Left lung (tissue), 10 donors: Measurements from ENCODE around the gene PWWP2A. TPM values are rescaled to one million over a fixed set of nuclear protein-coding genes. Genes with fewer than 3 reads are reported as not detected.

Source experiments
- ATAC-seq: fragments of 200-7000 bp; cut with Tn5 transposase; one replicate; pipeline ENCODE4 v1.9.1; 2020; ENCODE audit warnings: moderate library complexity
- DNase-seq, 4 donors: peaks; one replicate each; pipeline ENCODE4 v3.0.0-alpha.2; 2013 to 2020
- H3K27ac ChIP-seq, 2 donors: fragments of 200-600 bp; sonication (generic) in 1 of 2; one replicate each; pipeline versions ENCODE4 v1.5.0 to v1.8.0; 2020 to 2021
- H3K27me3 ChIP-seq, 2 donors: fragments of 200-600 bp; sonication (generic) in 1 of 2; one replicate each; pipeline versions ENCODE4 v1.5.0 to v1.8.0; 2020 to 2021
- H3K36me3 ChIP-seq, 2 donors: fragments of 200-600 bp; sonication (generic) in 1 of 2; one replicate each; pipeline versions ENCODE4 v1.5.0 to v1.8.0; 2020 to 2021
- H3K4me1 ChIP-seq, 2 donors: fragments of 200-600 bp; one replicate each; pipeline ENCODE4 v1.8.0; 2021
- H3K4me3 ChIP-seq, 2 donors: fragments of 200-600 bp; sonication (generic) in 1 of 2; one replicate each; pipeline versions ENCODE4 v1.5.0 to v1.8.0; 2020 to 2021; ENCODE audit warnings: mild to moderate bottlenecking in 1 of 2
- H3K9me3 ChIP-seq, 2 donors: fragments of 200-600 bp; sonication (generic) in 1 of 2; one replicate each; pipeline versions ENCODE4 v1.5.0 to v1.8.0; 2020 to 2021
- CTCF ChIP-seq, 2 donors: fragments of 200-600 bp; sonication (generic) in 1 of 2; IDR thresholded peaks; one replicate each; pipeline versions ENCODE4 v1.5.0 to v1.8.0; 2021; ENCODE audit warnings: antibody characterized with exemption in 2 of 2
- intact Hi-C, 2 donors: fragments of 100-400 bp; cut with DNase I; formaldehyde crosslinking; loops; one replicate each; pipeline versions ENCODE4 v1.11.2 to v1.14.2; 2022
- polyA plus RNA-seq, 6 donors: library from polyadenylated mRNA; unstranded; fragments of 120-200 nt; gene quantifications; one replicate each; pipeline ENCODE4 v1.2.1, GENCODE V29; 2013; ENCODE audit not compliant: insufficient read length in 6 of 6
- total RNA-seq, 2 donors: library from RNA; stranded (reverse); fragmentation: NEBNext Ultra II Directional; extraction: Animal tissue kit (Norgen Biotek cat#: 25700); gene quantifications; one replicate each; pipeline ENCODE4 v1.2.1, GENCODE V29; 2021
- donor health status: DM: no; HTN: yes; CAD: no.
- donor health status: DM: no; HTN: no; CAD: no.

Gene PWWP2A
- total and polyA plus RNA-seq, 8 donors, result 24.6 to 37.2 (median 34.7) TPM

GRCh38 chr5:160133071-160133917 lies 14.0 kb upstream of the PWWP2A start:
- Histone ChIP-seq H3K4me3 (no peak overlapping the region), H3K4me1 (no peaks in the 10 kb centered on the region), H3K27me3 (no peaks in the 10 kb centered on the region), H3K27ac (no peak overlapping the region), H3K9me3 (no peaks in the 10 kb centered on the region), H3K36me3 (no peaks in the 10 kb centered on the region)
- intact Hi-C loops, result no loop called here
- no peak for TF ChIP-seq CTCF (IDR thresholded peaks at IDR 0.05)
- ATAC-seq (peak; percentile 94), DNase-seq (peak in 3 of 4 donors; percentile 41 to 71 (median 61))

- H3K36me3 ChIP-seq, result no peaks in the 10 kb centered on the region
- no peaks in the 10 kb centered on the region for H3K27me3 ChIP-seq
- no peak for TF ChIP-seq CTCF (IDR thresholded peaks at IDR 0.05)
- no peak for DNase-seq
- no peak for ATAC-seq
- no peaks in the 10 kb centered on the region for H3K9me3 ChIP-seq
- H3K4me3 ChIP-seq, result no peak overlapping the region
- H3K27ac ChIP-seq, result no peak overlapping the region
- H3K4me1 ChIP-seq, result no peaks in the 10 kb centered on the region
- intact Hi-C loops, result no loop called here
Observed at GRCh38 chr5:160129841-160130240, 10.6 kb upstream of the PWWP2A start.

GRCh38 chr5:160128632-160129031 lies 9.4 kb upstream of the PWWP2A start:
- Histone ChIP-seq H3K27ac (no peak overlapping the region), H3K27me3 (no peaks in the 10 kb centered on the region), H3K9me3 (no peaks in the 10 kb centered on the region), H3K4me1 (no peaks in the 10 kb centered on the region), H3K4me3 (no peak overlapping the region), H3K36me3 (no peaks in the 10 kb centered on the region)
- no peak for DNase-seq
- no peak for TF ChIP-seq CTCF (IDR thresholded peaks at IDR 0.05)
- intact Hi-C loops, result no loop called here
- ATAC-seq, result no peak

- Histone ChIP-seq H3K27me3 (no peaks in the 10 kb centered on the region), H3K4me1 (peaks cover 6 to 17% of the 10 kb centered on the region in 2 donors), H3K4me3 (peak overlapping the region in 1 of 2 donors; percentile 80), H3K36me3 (peaks cover 0 to 24% of the 10 kb centered on the region in 2 donors), H3K9me3 (no peaks in the 10 kb centered on the region), H3K27ac (no peak overlapping the region)
- TF ChIP-seq CTCF (IDR thresholded peaks at IDR 0.05), result no peak
- intact Hi-C loops, result no loop called here
- ATAC-seq, result no peak
- no peak for DNase-seq
Observed at GRCh38 chr5:160119905-160120266, 636 bp upstream of the PWWP2A start.

GRCh38 chr5:160118349-160119141 lies 705 bp downstream of the PWWP2A start:
- Histone ChIP-seq H3K36me3 (peaks cover 0 to 36% of the 10 kb centered on the region in 2 donors), H3K4me1 (peaks cover 6 to 22% of the 10 kb centered on the region in 2 donors), H3K27ac (peak overlapping the region; percentile 98), H3K27me3 (no peaks in the 10 kb centered on the region), H3K4me3 (peak overlapping the region; percentile 80 to 96), H3K9me3 (no peaks in the 10 kb centered on the region)
- peak; percentile 29 to 91 (median 46) for DNase-seq
- no peak for TF ChIP-seq CTCF (IDR thresholded peaks at IDR 0.05)
- intact Hi-C loops, result no loop called here
- peak; percentile 48 for ATAC-seq
